B cell (primary cell): ENCODE data around the gene GPC5. TPM values are rescaled to one million over a fixed set of nuclear protein-coding genes. Genes with fewer than 3 reads are reported as not detected.

Experiments
- ATAC-seq: fragments of 200-7000 bp; cut with Tn5 transposase; one replicate; pipeline ENCODE4 v1.10.0; 2021; ENCODE audit warnings: low read depth, mild to moderate bottlenecking, moderate number of reproducible peaks, moderate library complexity
- CTCF ChIA-PET: fragments of 350-600 bp; sonication (Branson Sonifier 250); formaldehyde crosslinking; loops from one replicate; lab custom pipeline; 2021; ENCODE audit warnings: antibody characterized with exemption, inconsistent platforms; lab: Charles Lee
- POLR2A ChIA-PET: fragments of 350-600 bp; sonication (Branson Sonifier 250); formaldehyde crosslinking; loops from one replicate; lab custom pipeline; 2021; ENCODE audit warnings: antibody characterized with exemption; lab: Charles Lee
- DNase-seq: peaks from one replicate; pipeline ENCODE4 v3.0.0; 2013
- H2AFZ ChIP-seq: 2 replicates; pipeline ENCODE4 v1.6.1; 2012; ENCODE audit warnings: mild to moderate bottlenecking, low read depth, low read length; ENCODE audit not compliant: insufficient read depth, poor library complexity, severe bottlenecking
- H3K27ac ChIP-seq, 2 donors: 1 replicate in 1 of 2; 2 replicates in 1 of 2; pipeline ENCODE4 v1.5.1; 2012 to 2013; ENCODE audit warnings: low read length in 2 of 2, mild to moderate bottlenecking in 2 of 2, moderate library complexity in 1 of 2
- H3K27me3 ChIP-seq, 4 experiments: fragments of 200-600 bp in 1 of 4; sonication (generic) in 1 of 4; replicated peaks in 1 of 4; 1 replicate in 2 of 4; 2 replicates in 2 of 4; pipeline versions ENCODE4 v1.6.1 to v1.7.0; 2013 to 2016; ENCODE audit warnings: low read length in 3 of 4, mild to moderate bottlenecking in 2 of 4, mixed read lengths in 1 of 4, moderate library complexity in 1 of 4; ENCODE audit not compliant: insufficient read depth in 4 of 4, control insufficient read depth in 3 of 4; ENCODE audit errors: control extremely low read depth in 1 of 4
- H3K36me3 ChIP-seq, 2 experiments: replicated peaks in 1 of 2; 1 replicate in 1 of 2; 2 replicates in 1 of 2; pipeline versions ENCODE4 v1.6.1 to v1.7.1; 2013; ENCODE audit warnings: low read length in 1 of 2; ENCODE audit not compliant: insufficient read depth in 2 of 2, control insufficient read depth in 1 of 2; ENCODE audit errors: control extremely low read depth in 1 of 2, extremely low read depth in 1 of 2
- H3K4me1 ChIP-seq, 2 donors: fragments of 200-600 bp in 1 of 2; sonication (generic) in 1 of 2; 1 replicate in 1 of 2; 2 replicates in 1 of 2; pipeline versions ENCODE4 v1.5.1 to v1.6.1; 2013 to 2017; ENCODE audit warnings: low read length in 2 of 2; ENCODE audit not compliant: control insufficient read depth in 2 of 2, insufficient read depth in 2 of 2
- H3K4me2 ChIP-seq: replicated peaks from 2 replicates; pipeline ENCODE3; 2012; ENCODE audit warnings: mild to moderate bottlenecking, low read depth, low read length; ENCODE audit not compliant: poor library complexity, severe bottlenecking
- H3K4me3 ChIP-seq, 5 experiments: fragments of 200-600 bp in 1 of 5; sonication (generic) in 1 of 5; 1 replicate in 3 of 5; 2 replicates in 2 of 5; pipeline versions ENCODE4 v1.5.1 to v1.7.0; 2011 to 2016; ENCODE audit warnings: low read length in 4 of 5, mild to moderate bottlenecking in 4 of 5, low read depth in 2 of 5, control low read depth in 1 of 5, moderate library complexity in 1 of 5; ENCODE audit not compliant: insufficient read depth in 1 of 5; ENCODE audit errors: control extremely low read depth in 1 of 5, extremely low read depth in 1 of 5
- H3K79me2 ChIP-seq: fragments of 200-600 bp; sonication (generic); one replicate; pipeline ENCODE4 v1.6.0; 2016; ENCODE audit warnings: low read length; ENCODE audit not compliant: control insufficient read depth, insufficient read depth
- H3K9ac ChIP-seq: fragments of 200-600 bp; sonication (generic); 2 replicates; pipeline ENCODE4 v1.6.1; 2017; ENCODE audit warnings: mild to moderate bottlenecking, low read length, moderate library complexity
- H3K9me3 ChIP-seq, 3 donors: one replicate each; pipeline versions ENCODE4 v1.6.1 to v1.7.1; 2013; ENCODE audit warnings: low read length in 2 of 3; ENCODE audit not compliant: control insufficient read depth in 2 of 3, insufficient read depth in 1 of 3; ENCODE audit errors: control extremely low read depth in 1 of 3
- H4K20me1 ChIP-seq: 2 replicates; pipeline ENCODE4 v1.6.0; 2012; ENCODE audit warnings: mild to moderate bottlenecking, low read length; ENCODE audit not compliant: insufficient read depth, control insufficient read depth, poor library complexity, severe bottlenecking
- H3K27ac Mint-ChIP-seq: one replicate; pipeline ENCODE4 v1.8.0; 2021; ENCODE audit warnings: mixed read lengths
- H3K27me3 Mint-ChIP-seq: one replicate; pipeline ENCODE4 v1.8.0; 2021; ENCODE audit warnings: mixed read lengths
- H3K4me1 Mint-ChIP-seq: one replicate; pipeline ENCODE4 v1.8.0; 2021; ENCODE audit warnings: mixed read lengths
- H3K4me3 Mint-ChIP-seq: one replicate; pipeline ENCODE4 v1.8.0; 2021; ENCODE audit warnings: mixed read lengths
- H3K9me3 Mint-ChIP-seq: one replicate; pipeline ENCODE4 v1.8.0; 2022; ENCODE audit warnings: mixed read lengths; ENCODE audit not compliant: insufficient read depth
- CTCF ChIP-seq: fragments of 200-600 bp; IDR thresholded peaks from one replicate; pipeline ENCODE4 v1.8.0; 2022; ENCODE audit warnings: antibody characterized with exemption, mild to moderate bottlenecking
- EZH2 ChIP-seq: IDR thresholded peaks from 2 replicates; pipeline ENCODE4 v1.6.1; 2012; ENCODE audit warnings: borderline replicate concordance, low read depth, mild to moderate bottlenecking, moderate library complexity, low read length; ENCODE audit not compliant: insufficient read depth, poor library complexity, severe bottlenecking
- WGBS: methylation state at CpG from one replicate; pipeline ENCODE4 v1.1.5; 2013; ENCODE audit warnings: missing lambda C conversion rate; ENCODE audit not compliant: insufficient coverage; 5-methylcytosine and 5-hydroxymethylcytosine counted together
- intact Hi-C: fragments of 100-400 bp; cut with micrococcal nuclease; formaldehyde crosslinking; loops from one replicate; pipeline ENCODE4 v1.10.0; 2022
- polyA plus RNA-seq: library from polyadenylated mRNA; depleted of rRNA; stranded (reverse); fragments of >200 nt; gene quantifications from 2 replicates; pipeline ENCODE4 v1.2.3, GENCODE V29; 2012
- total RNA-seq, 2 donors: library from RNA; stranded (reverse); fragments of 120-200 nt in 1 of 2; gene quantifications; 1 replicate in 1 of 2; 2 replicates in 1 of 2; pipeline versions ENCODE4 v1.2.3 to v1.2.4, GENCODE V29; 2013 to 2022

Gene GPC5
- total and polyA plus RNA-seq, 2 donors (not counting 1 experiment from before 2014, with no cell fraction given) = 0.15 to 0.30 TPM

- Mint-ChIP-seq H3K9me3 (no peaks in the 10 kb centered on the region), H3K4me3 (no peak overlapping the region), H3K4me1 (no peaks in the 10 kb centered on the region), H3K27ac (no peak overlapping the region), H3K27me3 (no peaks in the 10 kb centered on the region)
- Histone ChIP-seq H3K4me3 (no peak overlapping the region), H3K9me3 (no peaks in the 10 kb centered on the region), H3K27ac (no peak overlapping the region), H2AFZ (no peak overlapping the region), H3K9ac (no peak overlapping the region), H3K4me1 (no peaks in the 10 kb centered on the region), H3K79me2 (no peaks in the 10 kb centered on the region), H3K36me3 (no peaks in the 10 kb centered on the region), H3K4me2 (no peak overlapping the region), H3K27me3 (no peaks in the 10 kb centered on the region), H4K20me1 (no peaks in the 10 kb centered on the region)
- no peak for ATAC-seq
- TF ChIP-seq EZH2 = no peak
- TF ChIP-seq CTCF = no peak
- ChIA-PET POLR2A (no interaction called here), CTCF (no interaction called here)
- 86% methylated on average over 1 of the region's 2 CpGs for WGBS
- intact Hi-C loops = no loop called here
- DNase-seq = no peak
These were observed 916.8 kb downstream of the GPC5 start for GRCh38 chr13:92315265-92315664.

GRCh38 chr13:92316030-92316429, 917.6 kb downstream of the GPC5 start:
- TF ChIP-seq CTCF (no peak), EZH2 (no peak)
- DNase-seq (no peak), ATAC-seq (no peak)
- no peak overlapping the region for H3K4me3 Mint-ChIP-seq
- H3K27ac Mint-ChIP-seq = no peak overlapping the region
- POLR2A ChIA-PET = no interaction called here
- Histone ChIP-seq H3K4me2 (no peak overlapping the region), H3K4me1 (no peaks in the 10 kb centered on the region), H3K4me3 (no peak overlapping the region), H3K79me2 (no peaks in the 10 kb centered on the region), H4K20me1 (no peaks in the 10 kb centered on the region), H3K36me3 (no peaks in the 10 kb centered on the region), H3K9me3 (no peaks in the 10 kb centered on the region), H2AFZ (no peak overlapping the region), H3K27ac (no peak overlapping the region), H3K9ac (no peak overlapping the region), H3K27me3 (no peaks in the 10 kb centered on the region)
- H3K4me1 Mint-ChIP-seq = no peaks in the 10 kb centered on the region
- CTCF ChIA-PET = no interaction called here
- WGBS = no CpG with 5 or more reads among the region's 2 CpGs
- no peaks in the 10 kb centered on the region for H3K9me3 Mint-ChIP-seq
- no peaks in the 10 kb centered on the region for H3K27me3 Mint-ChIP-seq
- intact Hi-C loops = no loop called here
